Measurements from ENCODE around the gene LYRM4.

DNA sequence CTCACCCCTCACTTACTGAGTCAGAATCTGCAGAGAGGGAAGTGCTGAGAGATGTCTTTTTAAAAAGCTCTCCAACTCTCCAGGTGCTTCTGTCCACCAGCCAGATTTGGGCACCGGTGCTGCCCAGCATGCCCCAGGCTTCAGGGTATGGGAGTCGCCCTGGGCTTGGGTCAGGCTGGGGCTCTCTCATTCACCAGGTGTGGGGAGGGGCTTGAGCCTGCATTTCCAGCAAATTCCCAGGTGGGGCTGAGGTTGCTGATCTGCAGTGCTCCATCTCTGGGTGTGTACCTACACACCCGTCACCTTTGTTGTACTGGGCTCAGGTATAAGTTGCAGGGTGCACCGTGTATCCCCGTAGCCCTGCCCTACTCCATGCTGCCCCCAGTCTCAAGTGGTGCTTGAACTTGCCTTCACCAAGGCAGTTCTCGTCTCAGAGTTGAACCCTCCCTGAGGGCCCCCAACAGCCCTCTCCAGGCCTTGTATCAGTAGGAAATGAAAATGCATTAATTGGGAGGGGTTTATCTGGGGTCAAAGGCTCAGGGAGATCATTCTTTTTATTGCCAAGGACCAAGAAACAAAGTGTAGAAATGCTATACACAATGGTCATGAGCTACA is 152.1 kb downstream of the LYRM4 start:
- TF ChIP-seq CTCF (IDR thresholded peaks at IDR 0.05) = no peak
- TF ChIP-seq EZH2 (IDR thresholded peaks at IDR 0.05; ENCODE audit: borderline replicate concordance, insufficient read depth, low read depth, low read length, poor library complexity, severe bottlenecking) = no peak
